ENCODE results near the gene EPB42. TPM values are rescaled to one million over a fixed set of nuclear protein-coding genes. Genes with fewer than 3 reads are reported as not detected.
A peak's percentile ranks its signal among the peaks of the same experiment; 100 is the strongest.

Gene EPB42
- total RNA-seq, 1 experiment from 2014 or later, result not detected

DNA sequence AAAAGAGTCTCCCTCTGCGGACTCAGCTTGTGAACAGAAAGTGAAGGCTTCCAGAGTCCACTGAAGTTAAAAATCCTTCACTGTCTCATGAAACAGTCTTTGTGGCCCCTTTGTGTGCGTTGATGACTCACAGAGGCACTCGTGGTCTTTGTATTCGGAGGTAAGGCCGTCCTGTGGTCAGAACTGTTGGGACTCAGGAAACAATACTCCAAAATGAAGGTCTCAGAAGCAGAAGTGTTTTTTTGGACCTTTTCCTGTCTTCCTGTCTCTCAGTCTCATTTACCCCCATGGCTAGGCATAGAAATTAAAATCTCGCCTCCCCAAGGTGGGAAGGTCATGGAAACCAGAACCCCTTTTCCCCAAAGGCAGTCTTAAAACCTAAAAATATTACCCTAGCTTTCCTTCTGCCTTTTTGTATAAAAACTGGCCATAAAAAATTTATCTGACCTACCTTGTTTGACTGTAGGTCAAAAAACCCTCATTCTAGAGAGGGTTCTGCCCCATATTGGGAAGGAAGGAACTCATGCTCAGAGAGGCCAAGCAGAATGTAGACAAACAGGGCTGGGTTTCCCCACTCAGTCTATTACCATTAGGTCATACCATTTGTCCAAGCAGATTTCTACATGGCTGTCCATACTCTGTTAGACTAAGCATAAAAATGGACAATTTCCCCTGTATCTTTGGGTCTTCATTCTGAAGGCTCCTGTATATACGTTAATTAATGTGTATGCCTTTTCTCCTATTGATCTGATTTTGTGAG lies 19.1 kb upstream of the EPB42 start:
- H3K56ac ChIP-seq (ENCODE audit: insufficient read length, low read depth, low read length), result no peak overlapping the region
- H3K79me2 ChIP-seq (ENCODE audit: insufficient read depth, low read length), result no peaks in the 10 kb centered on the region
- no peak overlapping the region for H3K18ac ChIP-seq (ENCODE audit: insufficient read length, low read depth, low read length)
- H3K79me1 ChIP-seq (ENCODE audit: insufficient read depth, low read depth, low read length, poor library complexity, severe bottlenecking), result no peaks in the 10 kb centered on the region
- Mint-ChIP-seq H3K4me1 (0 out of 4 replicates have a peak, but pooled peaks cover 0 to 2% of the 10 kb centered on the region in 2 experiments), H3K27me3 (ENCODE audit: low read depth) (peaks cover 7% of the 10 kb centered on the region), H3K27ac (peak overlapping the region in 1 of 3 experiments; percentile 55; a peak in 1 of 7 replicates), H3K9me3 (no peaks in the 10 kb centered on the region), H3K4me3 (no peak overlapping the region), H3K36me3 (ENCODE audit: insufficient read depth in 1 of 3, low read depth in 3 of 3) (no peaks in the 10 kb centered on the region)
- no peak overlapping the region for H3K23ac ChIP-seq (ENCODE audit: insufficient read length, low read depth, low read length)
- no peak overlapping the region for H2BK120ac ChIP-seq (ENCODE audit: low read depth, low read length, poor library complexity, severe bottlenecking)
- DNase-seq, result no peak
- no peak overlapping the region for H2BK15ac ChIP-seq (ENCODE audit: low read depth, low read length)
- no peaks in the 10 kb centered on the region for H3K4me1 ChIP-seq (ENCODE audit: insufficient read depth, low read length)
- no peak overlapping the region for H3T11ph ChIP-seq (ENCODE audit: low read length)
- no peak overlapping the region for H2BK20ac ChIP-seq (ENCODE audit: low read depth, low read length, poor library complexity, severe bottlenecking)
- TF ChIP-seq, protein P1, sequence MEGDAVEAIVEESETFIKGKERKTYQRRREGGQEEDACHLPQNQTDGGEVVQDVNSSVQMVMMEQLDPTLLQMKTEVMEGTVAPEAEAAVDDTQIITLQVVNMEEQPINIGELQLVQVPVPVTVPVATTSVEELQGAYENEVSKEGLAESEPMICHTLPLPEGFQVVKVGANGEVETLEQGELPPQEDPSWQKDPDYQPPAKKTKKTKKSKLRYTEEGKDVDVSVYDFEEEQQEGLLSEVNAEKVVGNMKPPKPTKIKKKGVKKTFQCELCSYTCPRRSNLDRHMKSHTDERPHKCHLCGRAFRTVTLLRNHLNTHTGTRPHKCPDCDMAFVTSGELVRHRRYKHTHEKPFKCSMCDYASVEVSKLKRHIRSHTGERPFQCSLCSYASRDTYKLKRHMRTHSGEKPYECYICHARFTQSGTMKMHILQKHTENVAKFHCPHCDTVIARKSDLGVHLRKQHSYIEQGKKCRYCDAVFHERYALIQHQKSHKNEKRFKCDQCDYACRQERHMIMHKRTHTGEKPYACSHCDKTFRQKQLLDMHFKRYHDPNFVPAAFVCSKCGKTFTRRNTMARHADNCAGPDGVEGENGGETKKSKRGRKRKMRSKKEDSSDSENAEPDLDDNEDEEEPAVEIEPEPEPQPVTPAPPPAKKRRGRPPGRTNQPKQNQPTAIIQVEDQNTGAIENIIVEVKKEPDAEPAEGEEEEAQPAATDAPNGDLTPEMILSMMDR (conservative IDR thresholded peaks at IDR 0.05), result no peak
- H3K27ac ChIP-seq (ENCODE audit: insufficient read length, low read depth, low read length), result no peak overlapping the region
- no peak overlapping the region for H4K91ac ChIP-seq (ENCODE audit: insufficient read length, low read depth, low read length)
- no peaks in the 10 kb centered on the region for H3K9me3 ChIP-seq (ENCODE audit: control insufficient read depth, low read depth, low read length)
- H3K23me2 ChIP-seq (ENCODE audit: insufficient read length, low read depth, low read length, poor library complexity, severe bottlenecking), result no peaks in the 10 kb centered on the region
- H2AK5ac ChIP-seq (ENCODE audit: insufficient read length, low read length), result no peak overlapping the region
- H3K4ac ChIP-seq (ENCODE audit: low read depth, low read length), result no peak overlapping the region
- H2BK5ac ChIP-seq (ENCODE audit: insufficient read length, low read length), result no peak overlapping the region
- no peak overlapping the region for H3K4me2 ChIP-seq (ENCODE audit: insufficient read depth, insufficient read length, low read length)
- H2AFZ ChIP-seq (ENCODE audit: low read length), result no peak overlapping the region
- no peak overlapping the region for H2BK12ac ChIP-seq (ENCODE audit: insufficient read length, low read depth, low read length)
- no peak overlapping the region for H4K5ac ChIP-seq (ENCODE audit: insufficient read length, low read depth, low read length)
- H3K9ac ChIP-seq (ENCODE audit: extremely low read depth, insufficient read length, low read length), result no peak overlapping the region
- no peak overlapping the region for H3K14ac ChIP-seq (ENCODE audit: insufficient read depth, low read length)
- no peaks in the 10 kb centered on the region for H4K20me1 ChIP-seq (ENCODE audit: control insufficient read depth, insufficient read depth, insufficient read length)
- no peak overlapping the region for H4K8ac ChIP-seq (replicated peaks; ENCODE audit: insufficient read length, low read depth, low read length)
- no CpG with 5 or more reads among the region's 7 CpGs for WGBS (ENCODE audit: extremely low coverage, insufficient read length, low lambda C conversion rate)
- H3K27me3 ChIP-seq (ENCODE audit: insufficient read depth, low read length), result no peaks in the 10 kb centered on the region
